Heart left ventricle (tissue), 13 donors: ENCODE measurements around the gene FADS3.

ENCODE experiments used
- POLR2A ChIP-seq, 2 donors: fragments of 450-650 bp; IDR thresholded peaks; one replicate each; pipeline ENCODE4 v1.6.1; 2017; ENCODE audit warnings: antibody characterized with exemption in 2 of 2, mild to moderate bottlenecking in 2 of 2, moderate library complexity in 2 of 2
- TF ChIP-seq, protein P1 (sequence below), 12 donors: fragments of 200-600 bp; sonication (generic) in 4 of 12; IDR thresholded peaks; one replicate each; pipeline versions ENCODE4 v1.5.0 to v1.8.0; 2018 to 2022; ENCODE audit warnings: antibody characterized with exemption in 12 of 12, mild to moderate bottlenecking in 5 of 12
- donor health status: ischemic (EF 13 %, LVEDD 7.1; RV severe dilation, severe dysfunction).
- donor health status: DM: no; HTN: yes; CAD: no.
- donor health status: DM: no; HTN: no; CAD: no.
- donor health status: ischemic (EF 25% LVEDD 6.9; RV normal size, moderate dysfunction).
- donor health status: ischemic (EF 25% LVEDD 5.7; RV mildly dilated, moderate dysfunction).
- donor health status: ischemic (EF 35%, LVEDD 5.7; RV mildly dilated, moderate dysfunction).
- donor health status: nonischemic (EF 11% LVEDD 7.7; RV severe dilation, severe dysfunction).
- donor health status: DM: yes; HTN: yes; CAD: no.
- donor health status: PGD.
- donor health status: ischemic (EF 29% LVEDD 5.4; RV normal size, mild dysfunction).
- donor health status: nonischemic (EF 23%, LVEDD 6.1; RV moderate dilation, normal function).

GRCh38 chr11:61879152-61879551 lies 12.2 kb downstream of the FADS3 start:
- TF ChIP-seq, protein P1, sequence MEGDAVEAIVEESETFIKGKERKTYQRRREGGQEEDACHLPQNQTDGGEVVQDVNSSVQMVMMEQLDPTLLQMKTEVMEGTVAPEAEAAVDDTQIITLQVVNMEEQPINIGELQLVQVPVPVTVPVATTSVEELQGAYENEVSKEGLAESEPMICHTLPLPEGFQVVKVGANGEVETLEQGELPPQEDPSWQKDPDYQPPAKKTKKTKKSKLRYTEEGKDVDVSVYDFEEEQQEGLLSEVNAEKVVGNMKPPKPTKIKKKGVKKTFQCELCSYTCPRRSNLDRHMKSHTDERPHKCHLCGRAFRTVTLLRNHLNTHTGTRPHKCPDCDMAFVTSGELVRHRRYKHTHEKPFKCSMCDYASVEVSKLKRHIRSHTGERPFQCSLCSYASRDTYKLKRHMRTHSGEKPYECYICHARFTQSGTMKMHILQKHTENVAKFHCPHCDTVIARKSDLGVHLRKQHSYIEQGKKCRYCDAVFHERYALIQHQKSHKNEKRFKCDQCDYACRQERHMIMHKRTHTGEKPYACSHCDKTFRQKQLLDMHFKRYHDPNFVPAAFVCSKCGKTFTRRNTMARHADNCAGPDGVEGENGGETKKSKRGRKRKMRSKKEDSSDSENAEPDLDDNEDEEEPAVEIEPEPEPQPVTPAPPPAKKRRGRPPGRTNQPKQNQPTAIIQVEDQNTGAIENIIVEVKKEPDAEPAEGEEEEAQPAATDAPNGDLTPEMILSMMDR (IDR thresholded peaks at IDR 0.05) = no peak
- no peak for TF ChIP-seq POLR2A (IDR thresholded peaks at IDR 0.05)
